Activated CD4-positive, alpha-beta T cell treated with anti-CD3 and anti-CD28 coated beads for 1 hour (primary cell): ENCODE data around the gene RBM44.
"Not testable (repeated sequence)": the region's sequence is repeated elsewhere in the genome, so short reads cannot be mapped to it uniquely, and the experiment has no call there.

Experiments
- DNase-seq: peaks from one replicate; pipeline ENCODE4 v3.0.0-alpha.2; 2020

The RBM44 gene

GRCh38 chr2:237859082-237859433 is 60.5 kb downstream of the RBM44 start:
- no peak for DNase-seq

- DNase-seq: no peak
These were observed 61.1 kb downstream of the RBM44 start, which contains the start of gene RAMP1 for GRCh38 chr2:237859533-237860272. RAMP1 (plus strand) TSS chr2:237859623; CDS start chr2:237859676, 53 bp downstream.

- no peak for DNase-seq
These were observed 61.8 kb downstream of the RBM44 start for GRCh38 chr2:237860273-237860935.

- no peak for DNase-seq
These were observed 63.4 kb downstream of the RBM44 start for GRCh38 chr2:237861875-237862527.

GRCh38 chr2:237862528-237862895 is 63.9 kb downstream of the RBM44 start:
- DNase-seq: no peak

- no peak for DNase-seq
These were observed 64.5 kb downstream of the RBM44 start for GRCh38 chr2:237863102-237863511.

- DNase-seq: no peak
These were observed 65.3 kb downstream of the RBM44 start for GRCh38 chr2:237863689-237864443.

GRCh38 chr2:237864444-237864931 is 65.9 kb downstream of the RBM44 start:
- no peak for DNase-seq

- DNase-seq: no peak
These were observed 66.5 kb downstream of the RBM44 start for GRCh38 chr2:237864940-237865622.

- no peak for DNase-seq
These were observed 67.1 kb downstream of the RBM44 start for GRCh38 chr2:237865623-237866041.

GRCh38 chr2:237866101-237866621 is 67.6 kb downstream of the RBM44 start:
- no peak for DNase-seq

- DNase-seq: no peak
These were observed 68.9 kb downstream of the RBM44 start for GRCh38 chr2:237867465-237867864.

GRCh38 chr2:237868074-237868473 is 69.5 kb downstream of the RBM44 start:
- not testable (repeated sequence) for DNase-seq

GRCh38 chr2:237868631-237869342 is 70.2 kb downstream of the RBM44 start:
- DNase-seq: no peak

GRCh38 chr2:237869343-237870102 is 70.9 kb downstream of the RBM44 start:
- DNase-seq: no peak

GRCh38 chr2:237870126-237870525 is 71.5 kb downstream of the RBM44 start:
- no peak for DNase-seq

- DNase-seq: no peak
These were observed 72.4 kb downstream of the RBM44 start for GRCh38 chr2:237870754-237871651.

GRCh38 chr2:237872178-237872887 is 73.8 kb downstream of the RBM44 start:
- DNase-seq: no peak

- no peak for DNase-seq
These were observed 74.8 kb downstream of the RBM44 start for GRCh38 chr2:237873421-237873831.
